SIG-M5 treated with dmso at 0.1 percent for 504 hours (cell line): ENCODE measurements around the gene CCDC7.
"Not testable (repeated sequence)": the region's sequence is repeated elsewhere in the genome, so short reads cannot be mapped to it uniquely, and the experiment has no call there.

ENCODE experiments used
- DNase-seq: peaks from one replicate; lab custom pipeline; 2025; ENCODE audit not compliant: unreplicated experiment; lab: John Stamatoyannopoulos, UW

The CCDC7 gene

DNA sequence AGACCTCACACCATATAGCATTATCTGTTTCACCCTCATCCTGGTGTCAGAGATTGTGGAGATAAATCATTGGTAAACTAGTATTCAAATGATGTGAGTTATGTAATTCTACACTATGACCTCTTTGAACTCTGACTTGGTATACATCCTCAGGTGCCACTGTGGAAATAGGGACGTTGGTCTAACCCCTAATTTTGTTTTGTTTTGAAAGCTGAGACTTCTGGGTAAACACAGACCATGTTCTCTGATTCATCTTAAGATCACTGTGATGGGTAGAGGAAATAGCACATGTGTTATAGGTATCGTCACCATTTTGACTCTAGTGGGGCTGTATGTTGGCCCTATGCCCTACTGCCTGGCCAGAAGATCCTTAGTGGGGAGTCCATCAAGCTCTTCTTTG is 241.6 kb downstream of the CCDC7 start:
- DNase-seq, result no peak

DNA sequence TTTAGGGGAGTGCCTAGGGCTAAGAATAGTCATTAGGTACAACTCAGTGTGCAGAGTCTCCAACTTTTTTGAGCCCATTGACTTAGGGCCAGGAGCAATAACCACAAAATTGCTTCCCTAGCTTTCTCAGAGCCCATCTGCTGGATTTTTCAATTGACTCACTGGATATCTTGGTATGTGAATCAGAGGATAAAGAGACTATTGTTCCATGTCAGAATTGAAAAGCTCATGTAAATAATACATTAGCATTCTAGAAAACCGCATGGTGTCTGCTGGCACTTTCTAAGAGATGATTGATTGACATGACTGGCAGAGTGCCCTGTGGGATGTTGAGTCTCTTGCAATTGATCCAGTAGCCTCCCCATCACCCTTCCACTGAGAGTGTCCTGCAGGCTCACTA is 246.2 kb downstream of the CCDC7 start:
- DNase-seq, result no peak

DNA sequence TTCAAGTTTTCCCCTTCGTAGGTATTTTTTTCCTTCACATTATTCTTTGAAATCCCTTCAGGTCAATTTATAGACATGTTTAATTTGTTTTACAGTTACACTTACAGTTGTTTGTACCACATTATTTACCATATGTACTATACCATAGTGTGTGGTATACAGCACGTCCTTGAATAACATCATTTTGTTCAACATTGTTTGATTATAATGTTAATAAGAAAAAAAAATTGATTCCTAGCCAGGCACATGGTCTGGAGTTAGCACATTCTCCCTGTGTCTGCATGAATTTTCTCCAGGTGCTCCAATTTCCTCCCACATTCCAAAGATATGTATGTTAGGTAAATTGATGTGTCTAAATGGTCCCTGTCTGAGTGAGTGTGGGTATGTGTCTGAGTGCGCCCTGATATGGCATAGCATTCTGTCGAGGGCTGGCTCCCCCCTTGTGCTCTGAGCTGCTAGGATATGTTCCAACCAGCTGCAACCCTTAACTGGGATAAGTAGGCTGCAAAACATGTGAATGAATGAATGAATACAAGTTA is 247.6 kb downstream of the CCDC7 start:
- DNase-seq, result no peak

DNA sequence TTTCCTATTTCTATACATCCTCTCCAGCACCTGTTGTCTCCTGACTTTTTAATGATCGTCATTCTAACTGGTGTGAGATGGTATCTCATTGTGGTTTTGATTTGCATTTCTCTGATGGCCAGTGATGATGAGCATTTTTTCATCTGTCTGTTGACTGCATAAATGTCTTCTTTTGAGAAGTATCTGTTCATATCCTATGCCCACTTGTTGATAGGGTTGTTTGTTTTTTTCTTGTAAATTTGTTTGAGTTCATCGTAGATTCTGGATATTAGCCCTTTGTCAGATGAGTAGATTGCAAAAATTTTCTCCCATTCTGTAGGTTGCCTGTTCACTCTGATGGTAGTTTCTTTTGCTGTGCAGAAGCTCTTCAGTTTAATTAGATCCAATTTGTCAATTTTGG is 253.7 kb downstream of the CCDC7 start:
- not testable (repeated sequence) for DNase-seq

DNA sequence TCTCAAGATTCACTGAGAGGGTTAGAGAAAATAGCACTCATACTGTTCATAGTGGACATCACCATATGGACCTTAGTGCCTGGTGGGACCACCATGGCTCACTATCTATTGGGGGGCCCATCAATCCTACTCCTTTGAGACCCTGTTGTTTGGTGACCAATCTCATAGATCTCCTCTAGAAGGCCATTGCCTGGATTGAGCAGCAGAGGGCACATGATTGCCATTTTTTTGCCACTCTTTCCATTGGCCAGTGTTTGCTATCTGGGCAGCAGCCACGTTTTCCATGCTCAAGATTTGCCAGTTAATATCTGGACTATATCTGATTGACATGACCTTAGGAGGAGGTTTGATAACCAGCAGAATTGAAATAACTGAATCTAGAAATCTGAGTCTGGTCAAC is 267.6 kb downstream of the CCDC7 start:
- no peak for DNase-seq

DNA sequence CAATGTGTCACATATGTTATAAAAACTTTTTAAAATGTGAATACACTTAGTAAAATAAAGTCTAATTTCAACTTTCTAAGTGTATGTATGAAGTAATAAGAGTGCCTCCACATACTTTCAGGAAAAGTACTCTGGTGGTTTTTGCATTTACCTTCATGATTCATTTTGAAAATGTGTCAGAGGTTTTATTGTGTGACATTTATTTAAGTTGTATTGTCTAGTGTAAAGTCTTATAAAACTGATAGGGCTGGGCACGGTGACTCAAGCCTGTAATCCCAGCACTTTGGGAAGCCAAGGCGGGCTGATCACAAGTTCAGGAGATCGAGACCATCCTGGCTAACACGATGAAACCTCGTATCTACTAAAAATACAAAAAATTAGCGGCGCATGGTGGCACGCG is 285.6 kb downstream of the CCDC7 start:
- DNase-seq, result no peak

DNA sequence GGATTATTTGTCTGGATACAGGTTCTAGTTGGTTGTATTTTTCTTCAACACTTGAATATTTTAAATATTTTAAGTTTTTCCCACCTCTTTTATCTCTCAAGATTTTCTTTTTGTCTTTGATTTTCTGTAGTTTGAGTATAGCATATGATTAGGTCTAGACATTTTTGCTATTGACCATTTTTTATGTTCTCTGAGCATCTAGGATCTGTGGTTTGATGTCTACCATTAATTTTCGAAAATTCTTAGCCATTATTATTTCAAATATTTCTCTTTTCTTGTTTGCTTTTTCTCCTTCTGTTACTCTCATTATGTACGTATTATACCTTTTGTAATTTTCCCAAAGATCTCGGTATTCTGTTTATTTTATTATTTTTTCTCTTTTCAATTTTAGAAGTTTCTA is 293.0 kb downstream of the CCDC7 start:
- DNase-seq, result no peak

DNA sequence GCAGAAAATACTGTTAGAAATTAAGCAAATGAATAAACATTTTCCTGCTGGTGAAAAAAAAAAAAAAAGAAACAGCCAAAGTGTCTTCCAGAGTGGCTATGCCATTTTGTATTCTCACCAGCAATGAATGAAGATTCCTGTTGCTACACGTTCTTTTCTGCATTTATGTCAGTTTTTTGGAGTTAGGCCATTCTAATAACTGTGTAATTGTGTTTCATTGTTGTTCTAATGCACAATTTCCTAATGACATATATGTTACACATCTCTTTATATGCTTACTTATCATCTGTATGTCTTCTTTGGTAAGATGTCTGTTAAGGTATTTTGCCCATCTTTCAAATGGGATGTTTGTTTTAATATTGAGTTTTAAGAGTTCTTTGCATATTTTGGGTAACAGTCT is 298.4 kb downstream of the CCDC7 start:
- no peak for DNase-seq

DNA sequence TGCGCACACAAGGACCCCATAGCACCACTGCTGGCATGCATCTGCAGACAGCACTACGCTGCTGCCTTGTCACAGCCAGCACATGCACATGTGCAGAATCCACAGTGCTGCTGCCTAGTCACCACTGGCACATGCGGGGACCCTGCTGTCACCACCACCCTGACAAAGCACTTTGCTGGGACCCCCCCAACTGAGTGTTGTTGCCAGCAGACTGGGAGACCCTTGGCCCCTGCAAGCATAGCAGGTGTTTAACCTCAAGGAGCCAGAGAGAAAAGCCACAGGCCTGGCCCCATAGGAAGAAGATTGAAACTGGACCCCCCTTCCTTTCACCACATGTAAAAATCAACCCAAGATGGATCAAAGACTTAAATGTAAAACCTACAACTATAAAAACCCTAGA is 300.9 kb downstream of the CCDC7 start:
- DNase-seq, result no peak

DNA sequence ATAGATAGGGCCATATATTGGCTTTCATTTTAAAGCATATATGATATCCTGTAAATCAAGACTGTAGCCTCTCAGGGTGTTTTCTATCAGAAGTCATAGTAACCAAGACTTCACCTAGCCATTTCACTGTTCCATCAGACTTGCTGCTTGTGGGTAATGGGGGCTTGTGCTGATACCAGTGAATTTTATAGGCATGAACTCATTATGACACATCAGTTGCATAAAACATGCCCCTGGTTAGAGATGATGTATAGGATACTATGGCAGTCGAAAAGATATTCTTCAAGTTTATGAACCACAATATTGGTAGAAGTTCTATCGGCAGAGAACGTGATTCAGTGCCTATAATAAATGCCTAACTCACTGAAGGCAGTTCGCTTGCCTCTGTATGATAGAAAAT is 305.6 kb downstream of the CCDC7 start:
- DNase-seq, result no peak

DNA sequence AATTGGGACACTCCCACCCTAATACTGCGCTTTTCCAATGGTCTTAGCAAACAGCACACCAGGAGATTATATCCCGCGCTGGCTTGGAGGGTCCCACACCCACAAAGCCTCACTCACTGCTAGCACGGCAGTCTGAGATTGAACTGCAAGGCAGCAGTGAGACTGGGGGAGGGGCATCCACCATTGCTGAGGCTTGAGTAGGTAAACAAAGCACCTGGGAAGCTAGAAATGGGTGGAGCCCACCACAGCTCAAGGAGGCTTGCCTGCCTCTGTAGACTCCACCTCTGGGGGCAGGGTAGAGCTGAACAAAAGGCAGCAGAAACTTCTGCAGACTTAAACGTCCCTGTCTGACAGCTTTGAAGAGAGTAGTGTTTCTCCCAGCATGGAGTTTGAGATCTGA is 309.0 kb downstream of the CCDC7 start:
- DNase-seq, result not testable (repeated sequence)

DNA sequence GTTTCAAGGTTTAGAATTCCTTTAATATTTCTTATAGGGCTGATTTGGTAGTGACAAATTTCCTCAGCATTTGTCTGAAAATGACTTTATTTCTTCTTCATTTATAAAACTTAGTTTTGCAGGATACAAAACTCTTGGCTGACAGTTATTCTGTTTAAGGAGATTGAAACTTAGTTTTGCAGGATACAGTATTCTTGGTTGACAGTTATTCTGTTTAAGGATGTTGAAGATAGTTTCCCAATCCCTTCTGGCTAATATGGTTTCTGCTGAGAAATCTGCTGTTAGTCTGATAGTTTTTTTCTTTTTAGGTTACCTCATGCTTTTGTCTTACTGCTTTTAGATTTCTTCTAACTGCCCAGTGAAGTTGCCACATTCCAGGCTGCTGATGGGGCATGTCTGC is 325.3 kb downstream of the CCDC7 start:
- no peak for DNase-seq

DNA sequence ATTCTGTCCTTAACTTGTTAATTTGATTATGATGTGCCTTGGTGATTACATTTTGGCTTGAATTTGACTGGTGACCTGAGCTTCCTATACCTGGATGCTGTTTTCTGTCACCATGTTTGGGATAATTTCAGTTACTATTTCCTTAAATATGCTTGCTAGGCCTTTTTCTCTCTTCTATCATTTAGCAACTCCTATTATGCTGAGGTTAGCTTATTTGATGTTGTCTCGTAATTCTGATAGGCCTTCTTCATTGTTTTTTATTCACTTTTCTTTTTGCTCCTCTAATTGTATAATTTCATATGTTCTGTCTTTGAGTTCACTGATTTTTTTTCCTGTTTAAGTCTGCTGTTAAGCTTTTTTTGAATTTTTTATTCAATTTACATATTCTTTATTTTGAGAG is 327.2 kb downstream of the CCDC7 start:
- DNase-seq, result no peak

DNA sequence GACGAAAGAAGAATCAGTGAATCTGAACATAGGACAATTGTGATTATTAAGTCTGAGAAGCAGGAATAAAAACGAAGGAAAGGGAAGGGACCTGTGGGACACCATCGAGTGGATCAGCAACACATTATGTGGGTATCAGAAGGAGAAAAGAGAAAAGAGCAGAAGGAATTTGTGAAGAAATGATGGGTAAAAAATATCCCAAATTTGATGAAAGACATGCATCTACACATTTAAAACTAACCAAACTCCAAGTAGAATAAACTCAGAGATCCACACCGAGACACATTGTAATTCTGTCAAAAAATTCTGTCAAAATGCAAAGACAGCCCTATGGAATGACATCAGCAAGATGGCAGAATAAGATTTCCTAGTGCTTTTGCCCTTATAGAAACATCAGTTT is 341.0 kb downstream of the CCDC7 start:
- no peak for DNase-seq

DNA sequence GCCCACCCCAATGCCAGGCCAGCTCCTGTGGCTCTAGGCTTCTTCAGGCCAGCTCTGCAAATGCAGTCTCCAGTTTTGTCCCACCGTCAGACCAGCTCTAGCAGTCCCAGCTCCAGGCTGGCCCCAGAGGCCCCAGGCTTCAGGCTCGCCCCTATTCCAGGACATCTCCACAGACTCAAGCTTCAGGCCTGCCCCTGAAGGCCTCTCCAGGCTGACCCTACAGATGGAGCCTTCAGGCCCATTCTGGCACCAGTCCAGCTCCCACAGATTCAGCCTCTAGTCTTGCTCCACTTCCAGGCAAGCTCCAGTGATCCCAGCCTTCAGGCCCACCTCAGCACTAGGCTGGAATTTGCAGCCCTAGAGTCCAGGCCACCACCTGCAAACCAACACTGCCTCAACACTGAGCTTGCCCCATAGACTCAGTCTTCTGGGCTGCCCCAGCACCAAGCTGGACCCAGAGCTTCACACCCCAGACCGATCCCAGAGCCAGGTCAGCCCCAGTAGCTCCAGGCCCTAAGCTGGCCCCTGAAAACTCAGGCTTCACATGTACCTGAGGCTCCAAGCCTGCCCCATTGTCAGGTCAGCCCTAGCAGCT is 341.8 kb downstream of the CCDC7 start:
- no peak for DNase-seq

DNA sequence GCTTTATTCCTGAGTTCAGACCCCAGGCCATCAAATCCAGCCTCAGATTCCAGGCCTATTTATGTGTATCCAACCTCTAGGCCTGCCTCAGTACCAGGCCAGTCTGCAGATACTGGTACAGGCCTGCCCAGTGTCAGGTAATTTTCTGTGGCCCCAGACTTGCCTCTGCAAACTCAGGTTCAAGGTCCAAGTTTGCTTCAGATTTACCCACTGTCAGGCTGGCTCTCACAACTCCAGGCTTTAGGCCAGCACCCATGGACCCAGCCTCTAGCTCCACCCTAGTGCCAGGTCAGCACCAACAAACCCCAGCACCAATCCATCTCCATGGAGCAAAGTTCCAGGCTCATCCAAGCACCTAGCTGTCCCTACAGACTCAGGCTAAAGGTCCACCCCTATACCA is 342.4 kb downstream of the CCDC7 start:
- no peak for DNase-seq

DNA sequence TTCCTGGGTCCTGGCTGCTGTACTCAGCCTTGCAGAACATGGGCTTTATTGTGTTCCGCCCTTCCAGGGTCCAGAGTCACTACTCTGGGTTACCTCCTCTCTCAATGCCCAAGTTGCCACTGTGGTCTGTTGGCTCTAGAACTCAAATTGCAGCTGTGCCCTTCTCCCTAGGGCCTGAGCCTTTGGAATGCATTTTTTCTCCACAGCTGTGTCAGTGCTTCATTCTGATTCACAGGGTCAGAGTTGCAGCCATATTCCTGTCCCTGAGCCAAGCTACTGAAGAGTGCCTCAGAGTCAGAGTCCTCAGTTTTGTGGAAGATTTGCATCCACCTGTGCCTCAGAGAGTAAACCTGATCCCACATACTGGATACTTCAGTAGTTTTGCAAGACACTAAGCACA is 344.5 kb downstream of the CCDC7 start:
- no peak for DNase-seq

DNA sequence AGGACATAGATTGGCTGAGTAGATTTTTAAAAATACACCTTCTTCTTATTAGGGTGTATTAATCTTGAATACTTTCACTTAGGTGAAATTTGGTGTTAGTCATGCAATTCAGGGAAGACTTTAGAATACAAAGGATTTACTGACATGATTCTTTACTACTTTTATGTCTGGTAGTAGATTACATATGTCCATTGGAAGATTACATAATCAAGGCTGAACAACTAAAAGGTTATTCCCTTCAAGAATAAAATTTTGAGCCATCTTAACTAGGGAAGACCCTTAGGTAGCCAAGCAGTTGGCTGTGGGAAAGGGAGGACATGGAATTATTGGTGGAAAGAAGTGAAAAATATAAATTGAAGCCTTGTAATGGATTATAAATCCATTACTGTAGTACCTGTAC is 347.1 kb downstream of the CCDC7 start:
- DNase-seq, result no peak

DNA sequence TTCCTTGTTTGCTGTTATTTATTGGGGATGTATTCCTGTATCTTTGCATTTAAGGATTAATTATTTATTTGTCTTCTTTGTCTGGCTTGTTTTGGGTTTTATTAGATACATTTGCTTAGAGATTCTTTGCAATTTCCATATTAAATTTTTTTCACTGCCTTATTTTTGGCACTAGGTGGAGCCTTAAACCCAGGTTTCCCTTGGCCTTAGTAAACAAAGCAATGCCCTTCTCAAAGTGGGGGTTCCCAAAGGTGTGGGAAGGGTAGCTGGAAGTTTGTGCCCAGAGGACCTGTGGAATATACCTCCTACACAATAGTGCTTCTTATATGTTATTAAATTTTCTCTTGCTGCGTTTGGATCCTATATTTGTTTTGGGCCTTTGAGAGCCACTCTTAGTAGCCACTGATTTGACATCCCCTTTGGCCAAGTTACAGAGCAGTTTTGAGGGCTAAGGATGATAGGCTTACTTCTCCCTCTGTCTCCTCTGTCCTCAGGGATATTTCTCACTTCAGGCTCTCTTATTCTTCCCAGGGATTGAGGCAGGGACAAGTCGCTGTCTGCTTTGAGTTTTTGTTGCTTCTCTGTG is 349.8 kb downstream of the CCDC7 start:
- peak; percentile 14 for DNase-seq

DNA sequence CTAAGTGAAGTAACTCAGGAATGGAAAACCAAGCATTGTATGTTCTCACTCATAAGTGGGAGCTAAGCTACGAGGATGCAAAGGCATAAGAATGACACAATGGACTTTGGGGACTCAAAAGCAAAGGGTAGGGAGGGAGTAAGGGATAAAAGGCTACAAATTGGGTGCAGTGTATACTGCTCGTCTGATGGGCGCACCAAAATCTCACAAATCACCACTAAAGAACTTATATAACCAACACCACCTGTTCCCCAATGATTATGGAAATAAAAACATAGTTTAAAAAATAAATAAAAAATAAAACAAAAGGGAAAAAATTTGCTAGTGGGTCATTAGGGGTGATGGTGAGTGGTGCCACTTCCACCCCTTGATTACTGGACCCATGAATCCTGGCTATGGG is 351.5 kb downstream of the CCDC7 start:
- not testable (repeated sequence) for DNase-seq

DNA sequence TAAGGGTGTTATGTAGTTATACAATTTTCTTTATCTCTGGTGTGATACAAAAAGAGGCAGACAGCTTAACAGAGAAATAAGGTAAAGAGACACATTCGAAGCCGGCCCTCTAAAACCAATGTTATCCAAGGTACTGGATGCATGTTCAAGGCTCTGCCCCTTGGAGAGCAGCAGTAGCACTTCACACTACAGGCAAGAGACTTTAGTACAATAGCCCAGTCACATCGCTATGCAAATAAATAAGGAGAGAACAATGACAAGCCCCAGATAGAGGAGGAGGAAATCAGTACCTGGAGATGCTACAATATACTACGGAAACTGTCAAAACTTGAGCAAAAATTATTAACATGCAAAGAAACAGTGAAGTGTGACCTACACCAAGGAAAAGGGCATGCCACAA is 401.0 kb downstream of the CCDC7 start:
- DNase-seq, result no peak

DNA sequence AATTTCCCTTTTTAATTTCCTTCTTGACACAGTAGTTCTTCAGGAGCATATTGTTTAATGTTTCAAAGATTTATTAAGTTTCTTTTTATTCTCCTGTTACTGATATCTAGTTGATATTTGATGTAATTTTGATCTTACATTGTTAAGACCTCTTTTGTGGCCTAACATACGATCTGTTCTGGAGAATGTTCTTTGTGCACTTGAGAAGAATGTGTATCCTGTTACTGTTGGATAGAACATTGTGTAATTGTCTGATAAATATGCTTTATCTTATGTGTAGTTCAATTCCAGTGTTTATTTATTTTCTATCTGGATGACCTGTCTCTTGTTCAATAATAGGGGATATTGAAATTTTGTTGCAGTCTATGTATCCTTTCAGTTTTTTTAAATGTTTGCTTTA is 405.4 kb downstream of the CCDC7 start:
- no peak for DNase-seq

DNA sequence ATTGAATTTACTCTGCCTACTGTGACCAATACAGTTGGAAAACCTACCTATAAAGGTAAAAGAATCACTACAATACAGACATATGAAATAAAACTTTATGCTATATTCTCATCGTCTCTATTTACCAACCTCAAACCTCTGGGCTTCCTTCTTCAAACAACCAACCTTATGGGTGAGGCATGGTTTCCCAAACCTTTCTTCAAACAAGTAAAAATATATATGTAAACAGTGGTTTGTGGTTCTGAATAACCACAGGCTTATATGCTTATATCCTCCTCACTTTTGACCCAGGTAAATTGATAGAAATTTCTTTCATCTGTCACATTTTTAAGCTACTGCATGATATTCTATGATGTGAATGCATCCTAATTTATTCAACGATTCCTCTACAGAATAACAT is 408.5 kb downstream of the CCDC7 start:
- DNase-seq, result no peak
